Eye (tissue), 1 donor: Measurements from ENCODE around the gene HM13.
"Not testable (repeated sequence)": the region's sequence is repeated elsewhere in the genome, so short reads cannot be mapped to it uniquely, and the experiment has no call there.

Experiments
- DNase-seq: peaks from one replicate; pipeline ENCODE4 v3.0.0-alpha.2; 2015

Gene HM13

DNA sequence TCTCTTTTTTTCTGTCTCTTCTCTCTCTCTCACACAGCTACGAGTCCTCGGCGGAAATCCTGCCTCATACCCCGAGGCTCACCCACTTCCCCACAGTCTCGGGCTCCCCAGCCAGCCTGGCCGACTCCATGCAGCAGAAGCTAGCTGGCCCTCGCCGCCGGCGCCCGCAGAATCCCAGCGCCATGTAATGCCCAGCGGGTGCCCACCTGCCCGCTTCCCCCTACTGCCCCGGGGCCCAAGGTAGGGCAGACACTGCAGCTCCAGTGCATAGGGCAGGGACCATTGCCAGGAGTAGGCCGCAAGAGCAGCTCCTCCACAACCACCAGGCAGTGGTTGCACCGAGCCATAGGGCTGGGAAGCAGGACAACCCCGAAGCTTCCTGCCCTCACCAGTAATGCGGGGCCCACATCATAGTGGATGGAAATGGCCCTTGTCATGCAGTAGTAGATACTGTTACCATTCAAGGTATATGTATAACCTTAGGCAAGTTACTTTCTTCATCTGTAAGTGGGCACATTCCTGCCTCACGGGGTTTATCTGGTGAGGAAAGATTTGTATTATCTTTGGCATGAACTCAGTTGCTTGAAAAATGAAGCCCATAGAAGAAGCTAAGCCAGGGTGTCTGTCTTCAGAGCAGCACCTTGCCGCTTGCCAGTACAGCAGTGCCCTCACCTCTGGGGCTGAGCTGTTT, 53.9 kb downstream of the HM13 start:
- DNase-seq = no peak

DNA sequence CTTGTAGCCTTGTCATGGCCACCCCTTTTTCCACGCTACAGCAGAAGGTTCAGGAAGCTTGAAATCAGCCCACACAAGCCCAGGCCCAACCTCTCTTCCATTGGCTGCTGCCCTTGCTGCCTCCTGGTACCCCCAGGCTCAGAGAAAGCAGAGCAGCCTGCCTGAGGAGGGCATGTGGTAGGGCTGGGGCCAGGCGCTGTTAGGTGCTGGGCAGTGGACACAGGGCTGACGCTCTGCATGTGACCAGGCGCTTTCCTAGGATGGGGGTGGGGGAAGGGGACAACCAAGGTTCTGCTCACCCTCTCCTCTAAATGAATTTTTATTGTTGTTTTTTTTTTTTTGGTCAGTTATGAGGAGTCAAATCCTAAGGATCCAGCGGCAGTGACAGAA, 54.5 kb downstream of the HM13 start:
- DNase-seq = no peak

DNA sequence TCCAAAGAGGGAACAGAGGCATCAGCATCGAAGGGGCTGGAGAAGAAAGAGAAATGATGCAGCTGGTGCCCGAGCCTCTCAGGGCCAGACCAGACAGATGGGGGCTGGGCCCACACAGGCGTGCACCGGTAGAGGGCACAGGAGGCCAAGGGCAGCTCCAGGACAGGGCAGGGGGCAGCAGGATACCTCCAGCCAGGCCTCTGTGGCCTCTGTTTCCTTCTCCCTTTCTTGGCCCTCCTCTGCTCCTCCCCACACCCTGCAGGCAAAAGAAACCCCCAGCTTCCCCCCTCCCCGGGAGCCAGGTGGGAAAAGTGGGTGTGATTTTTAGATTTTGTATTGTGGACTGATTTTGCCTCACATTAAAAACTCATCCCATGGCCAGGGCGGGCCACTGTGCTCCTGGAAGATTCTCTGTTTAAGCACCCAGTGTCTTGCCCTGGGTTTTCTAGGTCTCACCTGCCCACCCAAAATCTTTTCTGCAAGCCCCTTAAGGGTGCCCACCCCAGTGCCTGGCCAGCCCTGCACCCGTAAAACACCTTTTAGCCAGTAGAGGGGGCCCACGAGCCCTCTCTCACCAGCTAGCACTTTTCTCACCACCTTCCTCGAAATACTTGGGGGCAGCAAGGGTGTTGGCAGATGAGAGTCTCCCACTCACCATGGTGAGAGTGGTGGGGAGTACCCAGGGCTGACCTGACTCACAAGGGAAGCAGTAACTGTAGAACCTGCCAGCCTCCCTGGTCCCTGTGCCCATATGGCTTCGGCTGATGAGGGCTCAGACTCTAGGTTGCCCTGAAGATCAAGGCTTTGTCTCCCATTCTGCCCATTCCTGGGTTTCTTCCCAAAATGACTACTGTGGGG, 55.1 kb downstream of the HM13 start:
- peak; percentile 85 for DNase-seq

DNA sequence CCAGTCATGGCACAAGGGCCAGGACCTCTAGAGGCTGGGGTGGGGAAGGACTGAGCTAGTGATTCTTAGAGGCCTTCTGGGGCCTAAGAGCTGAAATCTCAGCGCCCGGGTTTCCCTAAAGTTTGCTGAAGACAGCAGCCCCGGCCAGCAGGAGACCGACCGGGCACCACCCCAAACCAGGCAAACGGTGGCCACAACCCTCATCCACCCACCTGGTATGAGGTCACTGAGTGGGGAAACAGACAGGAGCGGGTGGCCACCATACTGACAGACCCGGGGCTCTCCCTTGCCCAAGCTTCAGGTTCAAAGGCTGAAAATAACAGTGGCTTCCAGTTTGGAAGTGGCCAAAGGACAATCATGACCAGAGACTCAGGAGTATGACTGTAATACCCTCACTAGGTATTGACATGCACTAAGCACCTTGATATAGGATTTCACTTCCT, 55.8 kb downstream of the HM13 start:
- no peak for DNase-seq

DNA sequence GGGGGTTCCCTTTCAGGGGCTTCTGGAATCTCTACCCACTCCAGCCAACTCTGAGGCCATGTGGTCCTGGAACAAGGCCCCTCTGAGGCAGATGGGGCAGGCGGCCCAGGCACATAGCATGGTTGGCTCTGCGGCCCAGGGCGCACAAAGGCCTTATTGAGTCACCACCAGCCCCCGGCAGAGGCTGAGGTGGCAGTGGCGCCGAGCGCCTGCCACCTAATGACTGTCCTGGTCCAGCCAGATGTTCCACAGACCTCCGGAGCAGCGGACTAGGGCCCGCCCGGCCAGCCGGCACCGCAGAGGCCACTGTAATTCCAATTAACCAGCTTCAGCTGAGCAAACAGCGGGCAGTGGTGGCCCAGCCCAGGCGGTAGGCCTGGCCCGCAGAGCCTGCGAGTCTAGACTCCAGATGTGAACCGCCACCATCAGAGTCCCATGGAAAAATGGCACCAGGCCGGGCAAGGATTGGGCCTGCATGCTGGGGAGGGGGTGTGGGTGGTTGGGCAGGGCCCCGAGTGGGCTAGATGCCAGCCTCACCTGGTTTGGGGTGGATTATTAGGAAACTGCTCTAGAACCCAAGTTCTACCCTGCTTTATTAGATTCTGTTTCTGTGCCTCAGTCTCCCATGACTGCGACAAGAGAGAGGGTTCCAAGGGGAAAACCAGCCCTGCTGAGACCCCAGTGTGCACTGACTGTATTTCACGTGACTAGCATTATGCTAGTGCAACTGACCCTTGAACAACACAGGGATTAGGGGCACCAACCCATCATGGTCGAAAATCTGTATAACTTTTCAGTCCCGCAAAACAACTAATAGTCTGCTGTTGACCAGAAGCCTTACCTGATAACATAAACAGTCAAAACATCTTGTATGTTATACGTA, 56.7 kb downstream of the HM13 start:
- DNase-seq = peak; percentile 42

DNA sequence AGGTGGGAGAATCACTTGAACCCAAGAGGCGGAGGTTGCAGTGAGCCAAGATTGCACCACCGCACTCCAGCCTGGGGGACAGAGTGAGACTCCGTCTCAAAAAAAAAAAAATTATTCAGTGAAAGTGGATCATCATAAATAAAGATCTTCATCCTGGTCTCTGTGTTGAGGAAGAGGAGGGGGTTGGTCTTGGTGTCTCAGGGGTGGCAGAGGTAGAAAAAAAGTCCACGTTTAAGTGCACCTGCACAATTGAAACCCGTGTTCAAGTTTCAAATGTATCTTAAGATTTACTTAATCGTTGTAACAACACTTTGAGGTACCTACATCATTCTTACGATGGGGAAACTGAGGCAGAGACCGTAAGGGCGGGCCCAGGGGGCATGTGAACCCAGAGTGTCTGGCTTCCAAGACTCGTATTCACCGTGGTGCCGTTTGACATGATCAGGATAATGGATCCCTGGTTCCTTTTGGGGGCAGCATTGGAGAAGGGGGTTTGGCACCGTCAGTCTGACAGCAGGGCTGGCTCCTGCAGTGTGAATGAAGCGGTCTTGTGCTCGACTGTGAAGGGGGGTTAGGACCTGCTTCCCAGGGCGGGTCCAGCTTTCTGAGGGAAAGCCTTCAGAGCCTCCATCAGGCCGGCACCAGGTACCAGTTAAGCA, 57.9 kb downstream of the HM13 start:
- no peak for DNase-seq

DNA sequence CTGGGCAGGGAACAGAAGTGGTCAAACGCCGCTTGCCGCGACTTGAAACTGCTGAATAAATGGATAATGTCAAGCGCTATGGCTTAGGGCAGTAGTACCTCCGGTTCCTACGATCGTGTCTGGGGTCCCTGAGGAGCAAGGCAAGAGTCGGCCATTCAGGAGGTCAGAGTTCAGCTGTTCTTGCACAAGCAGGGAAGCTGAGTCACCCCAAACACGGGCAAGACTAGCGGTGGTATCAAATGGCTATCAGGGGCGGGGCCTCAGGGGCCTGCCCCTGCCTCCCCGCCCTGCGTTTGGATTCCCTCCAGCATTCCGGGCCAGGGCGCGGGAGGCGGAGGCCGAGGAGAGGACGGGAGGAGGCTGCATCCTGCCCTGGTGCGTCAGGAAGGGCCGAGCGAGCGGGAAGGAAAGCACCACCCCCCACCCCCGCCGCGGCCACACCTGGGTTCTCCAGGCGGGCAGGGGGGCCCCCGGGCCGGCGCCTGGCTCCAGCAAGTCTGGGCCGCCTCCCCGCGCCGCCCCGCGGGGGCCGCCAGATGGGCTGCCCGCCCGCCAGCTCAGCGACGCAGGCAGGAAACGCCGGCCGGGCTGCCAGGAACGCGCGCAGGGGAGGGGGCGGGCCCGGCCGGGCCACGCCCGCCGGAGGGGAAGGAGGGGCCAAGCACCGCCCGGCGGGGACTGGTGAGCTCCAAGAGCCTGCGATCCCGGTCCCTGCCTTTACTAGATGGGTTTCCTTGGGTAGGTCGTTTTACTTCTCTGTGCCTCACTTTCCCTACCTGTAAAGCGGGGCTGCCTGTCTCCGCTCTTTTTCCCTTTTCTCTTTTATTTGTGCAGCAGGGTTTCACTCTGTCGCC, 58.7 kb downstream of the HM13 start:
- DNase-seq = peak; percentile 97

DNA sequence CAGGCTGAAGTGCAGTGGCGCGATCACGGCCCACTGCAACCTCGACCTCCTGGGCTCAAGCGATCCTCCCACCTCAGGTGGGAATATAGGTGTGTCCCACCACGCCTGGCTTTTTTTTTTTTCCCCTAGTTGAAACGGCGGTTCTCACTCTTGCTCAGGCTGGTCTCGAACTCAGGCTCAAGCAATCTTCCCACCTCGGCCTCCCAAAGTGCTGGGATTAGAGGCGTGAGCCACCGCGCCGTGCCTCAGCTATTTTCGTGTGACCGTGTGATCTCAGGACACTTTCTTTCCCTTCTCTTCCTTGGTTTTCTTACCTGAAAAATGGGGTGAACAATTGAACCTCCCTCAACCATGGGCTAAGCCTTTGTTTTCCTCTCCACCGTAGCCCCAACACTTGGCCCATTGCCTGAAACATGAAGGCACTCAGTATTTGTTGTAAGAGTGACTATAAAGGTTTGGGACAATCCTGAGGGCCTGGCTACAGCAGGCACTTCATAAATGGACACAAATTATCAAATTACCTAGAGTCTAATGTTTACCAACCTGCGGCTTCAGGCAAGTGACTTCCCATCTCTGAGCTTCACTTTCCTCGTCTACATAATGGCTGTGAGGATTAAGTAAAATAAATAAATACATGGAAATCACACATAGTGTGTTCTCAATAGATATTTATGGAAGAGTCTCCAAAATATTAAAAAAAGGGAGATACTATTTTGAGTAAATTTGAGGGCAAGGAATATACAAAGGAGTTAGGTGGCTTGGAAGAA, 59.5 kb downstream of the HM13 start:
- DNase-seq = no peak

DNA sequence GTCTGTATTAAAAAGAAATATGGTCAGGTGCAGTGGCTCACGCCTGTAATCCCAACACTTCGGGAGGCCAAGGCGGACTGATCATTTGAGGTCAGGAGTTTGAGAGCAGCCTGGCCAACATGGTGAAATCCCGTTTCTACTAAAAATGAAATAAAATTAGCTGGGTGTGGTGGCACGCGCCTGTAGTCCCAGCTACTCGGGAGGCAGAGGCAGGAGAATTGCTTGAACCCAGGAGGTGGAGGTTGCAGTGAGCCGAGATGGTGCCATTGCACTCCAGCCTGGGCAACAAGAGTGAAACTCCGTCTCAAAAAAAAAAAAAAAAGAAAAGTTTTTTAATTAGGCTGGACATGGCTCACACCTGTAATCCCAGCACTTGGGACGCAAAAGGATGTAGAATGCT, 60.7 kb downstream of the HM13 start:
- not testable (repeated sequence) for DNase-seq

DNA sequence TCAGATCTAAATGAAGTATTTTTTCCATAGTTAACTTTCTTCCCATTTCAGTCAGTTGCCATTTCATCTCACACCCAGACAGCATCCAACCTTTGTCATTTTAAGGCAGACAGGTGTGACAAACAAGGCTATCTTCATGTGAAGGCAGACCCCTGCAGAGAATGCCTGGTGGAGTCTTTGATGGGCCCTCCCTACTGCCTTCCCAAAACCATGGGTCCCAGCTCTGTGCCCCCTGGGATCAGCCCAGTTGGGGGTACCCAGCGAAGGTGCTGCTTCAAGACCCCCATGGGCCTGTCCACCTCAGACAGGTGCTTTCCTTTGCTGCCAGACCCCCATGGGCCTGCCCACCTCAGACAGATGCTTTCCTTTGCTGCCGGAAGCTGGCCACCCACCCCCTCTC, 62.5 kb downstream of the HM13 start:
- DNase-seq = no peak

DNA sequence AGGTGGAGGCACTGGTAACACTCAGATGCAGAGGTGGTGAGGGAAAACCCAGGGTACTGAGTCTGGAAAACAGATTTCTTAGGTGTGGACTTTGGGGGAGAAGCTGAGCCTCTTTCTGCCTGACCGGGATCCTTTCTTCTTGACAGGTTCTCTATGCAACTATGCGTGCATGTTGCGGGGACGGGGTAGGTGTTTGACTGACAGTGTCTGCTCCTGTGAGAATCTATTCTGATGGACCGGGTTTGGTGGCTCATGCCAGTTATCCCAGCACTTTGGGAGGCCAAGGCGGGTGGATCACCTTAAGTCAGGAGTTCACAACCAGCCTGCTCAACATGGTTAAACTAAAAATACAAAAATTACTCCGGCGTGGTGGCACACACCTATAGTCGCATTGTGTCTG, 63.0 kb downstream of the HM13 start:
- DNase-seq = no peak

DNA sequence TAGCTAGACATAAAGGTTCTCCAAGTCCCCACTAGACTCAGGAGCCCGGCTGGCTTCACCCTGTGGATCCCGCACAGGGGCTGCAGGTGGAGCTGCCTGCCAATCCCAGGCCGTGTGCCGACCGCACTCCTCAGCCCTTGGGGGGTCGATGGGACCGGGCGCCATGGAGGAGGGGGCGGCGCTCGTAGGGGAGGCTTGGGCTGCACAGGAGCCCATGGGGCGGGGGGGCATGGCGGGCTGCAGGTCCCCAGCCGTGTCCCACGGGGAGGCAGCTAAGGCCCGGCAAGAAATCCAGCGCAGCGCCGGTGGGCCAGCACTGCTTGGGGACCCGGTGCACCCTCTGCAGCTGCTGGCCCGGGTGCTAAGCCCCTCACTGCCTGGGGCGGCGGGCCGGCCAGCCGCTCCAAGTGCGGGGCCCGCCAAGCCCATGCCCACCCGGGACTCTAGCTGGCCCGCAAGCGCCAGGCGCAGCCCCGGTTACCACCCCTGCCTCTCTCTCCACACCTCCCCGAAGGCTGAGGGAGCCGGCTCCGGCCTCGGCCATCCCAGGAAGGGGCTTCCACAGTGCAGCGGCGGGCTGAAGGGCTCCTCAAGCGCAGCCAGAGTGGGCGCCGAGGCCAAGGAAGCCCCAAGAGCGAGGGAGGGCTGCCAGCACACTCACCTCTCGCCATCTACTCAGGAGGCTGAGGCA, 64.4 kb downstream of the HM13 start:
- DNase-seq = no peak

DNA sequence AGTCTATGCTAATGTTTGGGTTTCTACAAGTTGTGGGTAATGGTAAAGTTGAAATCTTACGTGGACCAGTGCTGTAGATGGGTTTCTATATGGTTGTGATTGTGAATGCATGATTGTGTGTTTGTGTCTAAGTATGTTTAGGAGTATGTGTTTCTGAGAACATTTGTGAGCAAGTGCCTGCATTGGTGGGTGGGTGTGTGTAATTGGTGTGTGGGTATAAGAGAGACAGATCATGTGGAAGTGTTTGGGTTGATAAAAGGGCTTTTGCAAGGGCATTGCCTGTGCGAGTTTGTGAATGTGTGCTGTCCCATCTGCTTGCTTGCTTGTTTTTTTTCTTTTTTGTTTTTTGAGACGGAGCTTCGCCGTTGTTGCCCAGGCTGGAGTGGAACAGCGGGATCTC, 65.0 kb downstream of the HM13 start:
- no peak for DNase-seq

DNA sequence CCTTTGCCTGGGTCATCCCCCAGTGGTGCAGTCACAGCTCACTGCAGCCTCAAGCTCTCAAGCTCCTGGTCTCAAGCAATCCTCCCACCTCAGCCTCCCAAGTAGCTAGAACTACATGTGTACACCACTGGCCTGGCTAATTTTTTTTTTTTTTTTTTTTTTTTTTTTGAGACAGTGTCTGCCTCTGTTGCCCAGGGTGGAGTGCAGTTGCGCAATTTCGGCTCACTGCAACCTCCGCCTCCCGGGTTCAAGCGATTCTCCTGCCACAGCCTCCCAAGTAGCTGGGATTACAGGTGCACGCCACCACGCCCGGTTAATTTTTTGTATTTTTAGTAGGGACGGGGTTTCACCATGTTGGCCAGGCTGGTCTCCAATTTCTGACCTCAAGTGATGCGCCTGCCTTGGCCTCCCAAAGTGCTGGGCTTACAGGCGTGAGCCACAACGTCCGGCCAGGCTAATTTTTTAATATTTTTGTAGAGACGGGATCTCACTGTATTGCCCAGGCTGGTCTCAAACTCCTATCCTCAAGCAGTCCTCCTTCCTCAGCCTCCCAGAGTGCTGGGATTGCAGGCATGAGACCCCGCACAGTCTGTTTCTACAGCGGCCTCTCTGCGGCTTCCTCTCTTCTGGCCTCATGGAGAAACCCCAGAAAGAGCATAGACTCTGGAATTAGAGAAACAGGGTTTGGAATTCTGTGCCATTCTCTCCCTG, 65.9 kb downstream of the HM13 start:
- not testable (repeated sequence) for DNase-seq

DNA sequence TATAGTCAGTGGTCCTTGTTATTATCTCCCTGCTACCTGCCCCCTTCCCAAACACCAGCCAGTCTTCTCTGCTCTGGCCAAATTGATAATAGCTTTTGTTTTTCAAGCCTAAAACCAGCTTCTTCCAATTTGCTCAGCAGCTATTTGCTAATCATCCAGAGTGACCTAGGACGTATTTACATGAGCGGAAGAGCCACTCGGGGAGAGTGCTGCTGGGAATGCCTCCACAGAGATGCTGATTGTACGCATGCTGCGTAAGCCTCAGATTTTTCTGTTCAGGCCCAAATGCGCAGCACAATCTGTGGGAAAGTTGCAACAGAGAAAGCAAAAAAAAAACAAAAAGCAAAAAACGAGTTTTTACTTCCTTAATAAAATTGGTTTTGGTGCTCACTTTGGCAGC, 66.5 kb downstream of the HM13 start:
- no peak for DNase-seq

DNA sequence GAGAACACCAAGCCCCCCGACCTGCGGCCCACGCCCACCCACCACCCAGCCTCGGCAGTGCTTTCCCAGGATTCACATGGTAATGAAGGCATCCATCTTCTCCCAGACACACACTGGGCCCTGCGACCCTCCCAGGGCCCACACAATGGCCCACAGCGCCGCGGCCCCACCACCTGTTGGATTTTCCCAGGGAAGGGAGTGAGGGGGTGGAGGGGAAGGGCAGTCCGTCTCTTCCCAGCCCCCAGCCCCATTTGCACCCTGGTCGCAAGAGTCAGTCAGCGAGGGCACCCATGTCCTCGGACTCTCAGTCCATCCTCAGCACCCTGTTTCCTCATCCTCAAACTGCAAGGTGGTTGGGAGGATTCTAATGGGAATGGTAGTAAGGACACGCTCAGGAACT, 67.1 kb downstream of the HM13 start:
- DNase-seq = no peak

DNA sequence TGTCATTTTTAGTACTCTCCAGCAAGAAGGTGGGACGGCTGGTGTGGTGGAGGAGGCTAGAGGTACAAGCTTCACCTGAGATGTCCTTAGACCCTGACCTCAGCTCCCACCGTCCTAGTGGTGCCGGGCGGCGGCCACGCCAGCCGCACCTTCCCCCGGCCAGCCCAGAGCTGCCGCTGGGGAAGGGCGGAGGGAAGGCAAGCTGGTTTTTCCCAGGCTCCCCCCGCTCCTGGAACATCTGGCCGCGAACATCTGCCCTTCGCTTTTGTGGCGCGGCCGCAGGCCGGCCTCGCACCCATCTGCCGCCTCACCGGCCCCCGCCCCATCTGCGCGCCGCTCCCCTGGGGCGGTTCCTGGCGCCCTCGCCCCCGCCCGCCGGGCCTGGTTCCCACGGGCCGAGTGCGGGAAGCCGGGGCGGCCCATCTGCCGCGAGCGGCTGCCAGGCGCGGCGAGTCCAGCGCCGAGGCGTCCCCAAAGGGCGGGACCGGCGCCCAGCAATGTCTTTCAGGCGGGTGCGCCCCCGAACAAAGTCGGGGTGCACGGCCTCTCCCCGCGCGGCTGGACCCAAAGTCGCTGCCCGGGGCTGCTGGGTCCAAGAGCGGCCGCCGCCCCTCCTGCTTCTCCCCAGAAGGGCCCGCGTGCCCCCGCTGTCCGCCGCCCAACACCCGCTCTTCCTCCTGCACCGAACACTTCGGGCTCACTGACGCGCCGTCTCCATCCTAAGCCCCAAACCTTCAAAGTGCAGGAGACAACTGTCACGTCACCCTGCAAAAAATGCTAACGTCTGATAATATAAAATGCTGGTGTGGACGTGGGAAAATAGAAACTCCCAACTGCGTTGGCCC, 73.5 kb downstream of the HM13 start:
- DNase-seq = peak; percentile 56

DNA sequence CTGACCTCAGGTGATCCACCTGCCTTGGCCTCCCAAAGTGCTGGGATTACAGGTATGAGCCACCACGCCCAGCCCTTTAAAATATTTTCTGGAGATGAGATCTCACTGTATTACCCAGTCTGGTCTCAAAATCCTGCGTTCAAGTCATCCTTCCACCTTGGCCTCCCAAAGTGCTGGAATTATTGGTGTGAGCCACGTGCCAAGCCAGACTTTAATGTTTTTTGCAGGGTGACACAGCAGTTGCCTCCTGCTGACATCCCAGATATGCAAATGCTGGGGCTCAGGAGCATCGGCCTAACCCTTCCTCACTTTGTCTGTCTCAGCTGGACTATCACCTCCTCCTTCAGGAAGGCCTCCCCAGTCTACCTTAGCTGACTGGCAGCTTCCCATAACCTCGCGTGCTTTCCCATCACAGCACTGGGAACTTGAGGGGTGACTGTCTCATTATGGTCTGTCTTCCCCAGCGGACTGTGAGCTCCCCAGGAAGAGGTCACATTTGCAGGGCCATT, 76.5 kb downstream of the HM13 start:
- DNase-seq = no peak
